ENCODE data around the gene CNTN4.
A peak's percentile ranks its signal among the peaks of the same experiment; 100 is the strongest.

CNTN4 gene

DNA sequence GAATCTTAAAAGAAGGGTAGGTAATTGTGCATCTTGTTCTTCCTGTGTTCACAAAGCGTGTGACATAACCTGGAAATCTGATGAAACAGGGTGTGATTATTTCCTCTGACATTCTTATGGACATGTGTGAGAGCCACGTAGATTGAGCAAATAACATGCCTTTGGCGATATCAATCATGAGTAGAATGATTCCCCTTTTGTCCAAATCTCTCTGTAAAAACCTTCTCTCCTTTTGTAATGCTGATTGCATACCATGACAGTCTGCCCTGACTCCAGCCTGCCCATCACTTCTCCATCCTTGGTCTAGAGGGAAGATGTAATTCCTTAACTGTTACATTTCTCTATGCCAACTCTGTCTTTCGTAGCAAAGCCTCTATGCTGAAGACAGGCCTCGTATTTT is 896.5 kb downstream of the CNTN4 start:
- no peak for DNase-seq

DNA sequence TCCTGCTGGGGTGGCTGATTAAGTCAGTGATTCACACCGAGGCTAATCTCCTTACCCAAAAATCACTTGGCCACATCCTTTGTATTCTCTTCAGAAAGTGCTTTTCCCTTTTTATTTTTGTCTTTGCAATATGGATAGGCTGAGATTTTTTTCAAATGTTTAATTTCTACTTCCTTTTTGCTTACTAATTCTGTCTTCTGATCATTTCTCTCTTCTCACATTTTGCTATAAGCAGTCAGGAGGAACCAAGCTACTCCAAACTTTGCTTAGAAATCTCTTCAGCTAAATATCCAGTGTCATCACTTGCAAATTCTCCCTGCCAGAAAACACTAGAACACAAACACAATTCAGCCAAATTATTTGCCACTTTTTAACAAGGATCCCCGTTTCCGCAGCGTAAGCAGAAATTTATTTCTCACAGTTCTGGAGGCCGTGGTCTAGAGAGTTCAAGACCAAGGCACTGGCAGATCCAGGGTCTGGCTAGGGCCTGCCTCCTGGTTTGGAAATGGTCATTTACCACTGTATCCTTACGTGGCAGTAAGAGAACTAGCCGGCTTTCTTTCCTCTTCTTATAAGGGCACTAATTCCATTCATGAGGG is 906.6 kb downstream of the CNTN4 start:
- DNase-seq: no peak

DNA sequence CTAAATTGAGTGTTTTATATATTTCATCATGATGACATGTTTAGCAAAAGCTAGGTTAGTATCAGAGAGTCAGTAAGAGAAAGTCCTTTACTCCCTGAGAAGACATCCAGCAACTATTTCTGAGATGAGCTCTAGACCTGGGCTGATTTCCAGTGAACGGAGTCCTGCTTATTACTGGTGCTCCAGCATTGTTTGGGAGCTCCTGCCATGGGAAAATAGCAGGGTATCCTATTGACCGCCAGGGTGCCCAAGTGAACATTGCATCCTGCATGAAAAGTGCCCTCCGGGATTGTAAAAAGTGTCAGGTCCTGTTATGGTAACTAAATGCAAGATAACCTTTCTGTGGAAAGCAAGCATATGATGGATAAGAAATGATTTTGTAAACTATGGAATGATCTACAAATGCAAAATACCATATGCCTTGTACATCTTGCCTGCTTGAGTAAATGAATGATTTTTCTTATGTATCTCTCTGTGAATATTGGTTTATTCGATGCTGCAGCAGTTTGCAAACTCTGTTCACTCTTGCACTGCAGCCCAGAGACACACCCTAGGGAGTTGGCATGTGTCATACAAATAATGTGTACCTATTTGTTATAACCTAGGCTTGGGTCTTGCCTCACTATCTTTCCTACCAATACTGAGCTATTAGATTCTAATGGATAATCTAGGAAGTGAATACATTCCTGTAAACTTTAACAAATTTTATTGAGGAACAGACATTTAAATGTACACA is 914.8 kb downstream of the CNTN4 start:
- no peak for DNase-seq

DNA sequence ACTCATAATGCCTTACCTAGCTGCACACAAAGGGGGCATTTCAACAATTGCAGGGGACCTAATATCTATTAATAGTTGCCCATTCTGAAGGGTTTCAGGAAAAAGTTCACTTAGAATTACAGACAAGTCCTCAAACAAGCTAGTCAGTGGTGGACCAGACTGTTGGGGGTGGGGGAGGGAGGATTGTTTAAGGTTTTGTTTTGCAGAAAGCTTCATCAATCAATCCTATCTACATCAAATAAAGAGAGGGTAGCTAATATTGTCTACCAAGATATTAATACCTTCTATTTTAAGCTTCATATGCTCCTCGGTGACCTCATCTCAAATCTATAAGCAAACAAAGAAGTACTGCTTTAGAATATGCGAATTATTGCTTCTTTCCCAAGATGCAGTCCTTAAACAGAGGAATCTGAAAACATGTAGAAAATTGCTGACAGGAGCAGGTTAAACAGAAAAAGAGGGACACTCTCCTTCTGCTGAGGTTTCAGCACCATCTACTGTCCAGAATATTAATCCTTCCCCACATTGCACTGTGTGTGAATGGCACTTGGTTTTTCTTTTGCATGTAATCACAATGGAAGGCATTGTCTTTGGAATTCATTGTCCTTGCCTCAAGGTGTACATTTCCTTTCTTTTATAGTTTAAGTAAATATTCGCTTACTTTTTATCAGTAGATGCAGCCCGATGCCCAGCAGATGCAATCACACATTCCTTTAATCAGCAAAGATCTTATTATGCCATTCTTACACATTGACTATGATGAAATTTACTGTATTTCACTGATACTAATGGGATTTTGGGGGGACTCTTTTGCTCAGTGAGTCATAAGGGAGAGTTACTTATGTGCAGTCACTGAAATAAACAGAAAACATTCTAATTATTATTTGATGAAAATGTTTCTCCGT is 916.8 kb downstream of the CNTN4 start:
- peak; percentile 6 for DNase-seq

DNA sequence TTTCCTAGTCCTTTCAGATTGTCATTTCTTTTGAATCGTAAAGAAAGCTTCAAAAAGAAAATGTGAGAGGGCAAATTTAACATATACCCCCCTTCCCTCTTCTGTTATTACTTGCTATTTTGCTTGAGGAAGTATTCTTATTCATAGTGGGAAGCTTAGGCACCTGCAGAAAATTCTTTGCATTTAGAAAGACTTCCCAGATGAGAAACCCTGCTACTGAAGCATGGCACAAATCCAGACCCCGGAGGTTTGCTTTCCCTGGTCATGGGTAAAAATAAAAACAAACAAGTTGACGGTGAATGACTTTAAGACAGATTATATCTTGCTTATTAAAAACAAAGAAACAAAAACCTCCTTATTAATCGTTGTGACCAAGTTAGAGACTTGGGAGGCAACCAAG is 917.6 kb downstream of the CNTN4 start:
- no peak for DNase-seq

DNA sequence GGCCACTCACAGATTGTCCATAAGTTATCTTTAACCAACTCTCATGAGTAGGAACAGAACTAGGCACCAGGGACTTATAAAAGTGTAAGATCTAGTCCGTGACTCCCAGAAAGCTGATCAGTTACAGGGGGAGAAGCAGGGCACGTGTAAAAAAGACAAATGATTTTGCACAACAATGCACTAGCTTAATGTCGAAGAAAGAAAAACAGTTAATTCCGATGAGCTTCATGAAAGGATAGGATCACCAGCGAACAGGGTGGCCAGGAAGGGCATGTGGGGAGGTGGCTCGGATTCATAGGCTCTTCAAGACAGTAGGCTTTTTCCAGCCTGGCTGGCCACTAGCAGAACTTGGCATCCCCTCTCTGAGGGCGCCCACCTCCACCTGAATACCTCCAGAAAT is 921.5 kb downstream of the CNTN4 start:
- DNase-seq: no peak

DNA sequence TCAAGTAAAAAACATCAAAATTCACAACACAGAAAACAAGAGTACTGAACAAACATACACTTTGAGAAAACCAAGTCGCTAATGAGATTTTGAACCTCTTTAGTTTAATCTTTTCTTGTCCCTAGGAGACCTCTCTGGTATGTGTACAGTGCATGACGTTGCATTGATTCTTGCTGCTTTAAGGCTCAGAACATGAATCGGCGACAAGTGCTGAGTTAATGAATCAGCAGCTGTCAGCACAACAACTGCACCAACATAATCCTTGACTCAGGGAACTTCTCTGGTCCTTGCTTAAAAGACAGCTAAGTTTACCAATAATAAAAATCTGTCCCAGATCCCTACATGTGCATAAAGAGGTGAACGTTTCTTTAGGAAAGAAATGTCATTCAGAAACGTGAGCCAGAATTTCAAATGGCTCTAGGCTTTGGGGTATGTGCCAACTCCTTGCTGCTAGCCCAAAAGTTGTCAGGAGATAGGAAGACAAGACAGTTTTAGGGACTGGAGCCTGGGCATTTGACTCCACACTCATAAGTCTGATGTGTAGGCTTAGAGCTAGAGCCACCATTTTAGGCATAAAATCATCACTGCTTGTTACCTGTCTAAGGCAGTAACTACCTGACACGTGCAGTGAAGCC is 924.6 kb downstream of the CNTN4 start:
- DNase-seq: no peak

DNA sequence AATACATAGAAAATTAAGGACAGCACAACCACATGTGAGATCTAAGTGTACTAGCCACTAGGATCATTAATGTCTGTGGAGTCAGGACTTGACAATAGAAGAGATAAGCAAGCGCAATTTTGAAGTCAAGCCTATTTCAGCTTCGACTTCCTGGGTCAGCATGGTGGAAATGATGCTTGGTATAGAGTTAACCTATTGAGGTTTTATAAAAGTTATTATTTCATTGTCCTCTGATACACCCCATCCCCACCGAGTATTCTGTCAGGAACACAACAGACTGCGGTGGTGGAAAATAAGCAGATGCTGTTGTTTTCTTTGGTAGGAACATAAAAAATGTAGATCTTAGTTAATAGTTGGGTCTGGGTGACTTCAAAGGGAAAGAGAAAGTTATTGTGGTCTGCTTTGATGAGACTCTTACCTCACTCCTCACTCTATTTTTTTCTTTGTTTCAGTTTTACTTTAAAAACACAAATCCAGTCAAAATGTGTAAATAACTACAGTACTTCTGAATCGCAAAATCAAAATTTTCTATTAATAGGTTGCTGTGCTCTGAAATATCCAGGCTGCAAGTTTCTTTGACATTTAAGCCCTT is 929.4 kb downstream of the CNTN4 start:
- no peak for DNase-seq

DNA sequence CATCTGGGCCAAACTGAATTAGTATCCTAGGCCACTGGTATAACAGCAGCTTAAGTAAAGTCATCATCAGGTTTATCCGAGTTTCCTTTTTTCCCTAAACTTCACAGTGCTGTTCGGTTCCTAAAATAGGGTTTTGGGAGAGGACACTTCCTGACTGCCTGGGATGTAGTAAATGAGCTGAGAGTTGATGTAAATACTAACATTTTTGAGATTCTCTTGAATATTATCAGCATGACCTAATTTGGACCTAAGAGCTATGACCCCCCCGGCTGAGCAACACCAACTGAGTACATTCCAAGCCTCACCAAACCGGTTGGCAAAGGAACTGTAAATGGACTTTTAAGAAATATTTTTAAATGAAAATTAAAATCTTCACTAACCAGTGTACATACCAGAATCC is 932.7 kb downstream of the CNTN4 start:
- no peak for DNase-seq

DNA sequence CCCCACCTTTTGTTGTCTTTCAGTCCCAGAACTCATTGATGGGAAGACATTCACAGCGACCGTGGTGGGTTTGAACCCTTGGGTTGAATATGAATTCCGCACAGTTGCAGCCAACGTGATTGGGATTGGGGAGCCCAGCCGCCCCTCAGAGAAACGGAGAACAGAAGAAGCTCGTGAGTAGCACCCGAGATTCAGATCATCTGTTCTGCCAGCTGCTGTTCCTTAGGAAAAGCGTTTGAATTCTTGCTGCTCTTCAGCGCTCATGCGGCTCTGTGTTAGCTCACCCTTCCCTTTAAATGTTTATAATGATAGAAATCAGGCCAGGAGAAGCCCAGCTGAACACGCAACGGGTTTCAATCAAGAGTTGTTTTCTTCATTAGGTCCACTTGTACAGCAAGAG is 938.5 kb downstream of the CNTN4 start:
- no peak for DNase-seq

DNA sequence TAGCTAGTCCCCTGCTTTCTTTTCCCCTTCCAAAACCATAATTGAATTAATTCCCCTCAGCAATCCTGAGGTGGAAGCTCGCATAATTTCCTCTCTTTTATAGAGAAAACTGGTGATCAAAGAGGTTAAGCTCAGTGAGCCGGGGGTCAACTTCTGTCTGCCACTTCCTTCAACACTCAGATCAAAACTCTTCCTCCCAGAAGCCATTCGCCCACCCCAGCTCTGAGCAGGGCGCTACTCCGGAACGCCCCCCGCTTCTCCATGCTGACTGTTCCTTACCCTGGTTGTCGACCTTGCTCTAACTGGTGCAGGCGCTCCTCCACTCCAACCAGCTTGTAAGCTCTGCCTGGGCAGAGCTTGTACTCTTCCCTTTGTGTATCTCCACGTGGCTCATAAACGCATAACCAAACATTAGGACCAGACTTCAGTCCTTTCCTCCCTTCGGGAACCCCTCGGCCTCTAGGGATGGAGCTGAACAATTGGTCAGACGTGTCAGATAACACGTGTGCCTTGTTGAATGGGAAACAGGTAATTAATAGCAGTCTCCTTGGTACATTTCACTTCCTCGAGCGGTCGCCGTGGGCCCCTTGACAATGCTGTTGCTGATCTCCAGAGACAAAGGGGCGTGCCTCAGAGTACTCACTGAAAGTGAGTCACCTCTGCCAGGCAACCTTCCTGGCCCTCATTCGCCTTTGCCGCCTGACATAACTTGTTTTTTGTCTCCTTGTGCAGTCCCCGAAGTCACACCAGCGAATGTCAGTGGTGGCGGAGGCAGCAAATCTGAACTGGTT is 939.7 kb downstream of the CNTN4 start:
- no peak for DNase-seq

DNA sequence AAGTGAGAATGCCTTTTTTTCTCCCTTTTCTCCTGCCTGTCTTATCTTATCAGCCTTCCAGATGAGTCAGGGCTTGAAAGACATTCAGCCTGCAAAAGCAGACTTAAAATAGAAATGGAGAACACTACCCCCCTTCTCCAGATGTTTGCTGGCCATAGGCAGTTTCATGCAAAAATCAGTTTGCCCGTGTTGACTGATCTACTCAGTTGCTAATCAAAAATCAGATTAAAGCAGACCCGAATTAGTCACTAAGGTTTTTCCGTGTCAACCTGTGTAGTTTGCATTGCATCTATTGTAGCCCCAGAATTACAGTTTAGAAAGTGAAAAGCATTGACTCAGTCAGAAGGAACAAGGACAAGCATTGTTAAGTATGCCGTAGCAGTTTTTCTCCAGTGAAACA is 955.3 kb downstream of the CNTN4 start:
- no peak for DNase-seq

DNA sequence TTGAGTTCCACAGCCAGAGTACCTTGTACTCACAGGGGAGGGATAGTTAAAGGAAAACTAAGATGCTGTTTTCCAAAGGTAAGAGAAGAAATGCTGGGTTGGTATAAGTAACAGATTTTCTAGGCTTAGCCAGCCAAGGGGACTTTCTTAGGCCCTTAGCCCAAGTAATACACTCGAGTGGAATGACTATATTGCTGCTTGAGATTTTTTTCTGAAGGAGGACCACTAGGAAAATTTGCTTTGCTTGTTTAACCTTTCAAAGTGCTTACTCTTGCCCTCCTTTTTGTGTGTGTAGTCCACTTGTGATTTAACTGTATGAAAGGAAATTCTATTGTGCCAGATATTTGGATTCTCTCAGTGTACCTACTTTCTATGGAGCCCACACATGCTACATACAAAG is 961.0 kb downstream of the CNTN4 start:
- no peak for DNase-seq

DNA sequence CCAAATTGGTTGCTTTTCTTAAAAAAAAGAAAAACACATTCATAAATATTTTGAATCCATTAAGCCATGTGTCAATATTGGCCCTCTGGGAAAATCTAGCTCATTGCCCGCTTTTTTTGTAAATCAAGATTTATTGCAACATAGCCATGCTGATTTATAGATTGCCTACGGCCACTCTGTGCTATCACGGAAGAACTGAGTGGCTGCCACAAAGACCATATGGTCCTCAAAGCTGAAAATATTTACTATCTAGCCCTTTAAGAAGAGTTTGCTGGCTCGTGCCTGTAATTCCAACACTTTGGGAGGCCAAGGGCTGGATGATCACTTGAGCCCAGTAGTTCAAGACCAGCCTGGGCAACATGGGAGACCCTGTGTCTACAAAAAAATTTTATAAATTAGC is 965.6 kb downstream of the CNTN4 start:
- DNase-seq: no peak

DNA sequence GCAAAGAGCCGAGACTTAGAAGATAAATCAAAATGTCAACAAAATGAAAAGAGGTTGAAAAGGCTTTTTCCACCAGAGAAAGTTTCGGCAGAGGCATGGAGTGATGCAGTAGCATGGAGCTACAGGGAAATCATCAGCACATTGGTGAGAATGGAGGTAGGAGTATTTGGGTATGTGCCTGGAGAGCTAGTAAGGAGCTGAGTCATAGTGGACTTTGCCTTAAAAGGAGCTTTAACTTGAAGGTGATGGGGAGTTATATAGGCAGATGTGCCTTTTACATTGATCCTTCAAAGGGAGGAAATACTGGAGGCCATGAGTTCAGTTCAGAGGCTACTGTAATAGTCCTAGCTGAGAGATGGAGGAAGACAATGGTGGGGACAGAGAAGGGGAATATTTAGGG is 967.2 kb downstream of the CNTN4 start:
- no peak for DNase-seq

DNA sequence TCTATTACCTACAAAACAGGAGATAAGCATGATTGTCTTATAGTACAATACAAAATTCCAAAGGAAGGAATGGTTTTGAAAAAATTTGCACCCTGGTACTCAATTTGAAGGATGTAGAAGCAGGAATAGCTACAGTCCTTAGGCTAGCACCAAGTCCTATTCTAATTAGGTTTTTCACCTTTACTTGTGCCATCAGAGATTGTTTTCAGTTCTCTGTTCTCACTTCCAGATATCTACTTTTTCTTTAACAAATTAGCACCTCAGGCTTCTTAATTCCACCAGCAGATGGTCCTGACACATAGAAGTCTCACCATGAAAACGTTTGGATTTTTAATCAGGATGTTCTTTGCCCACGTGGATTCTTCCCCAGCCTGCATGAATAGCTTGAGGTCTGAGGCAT is 967.7 kb downstream of the CNTN4 start:
- DNase-seq: no peak

DNA sequence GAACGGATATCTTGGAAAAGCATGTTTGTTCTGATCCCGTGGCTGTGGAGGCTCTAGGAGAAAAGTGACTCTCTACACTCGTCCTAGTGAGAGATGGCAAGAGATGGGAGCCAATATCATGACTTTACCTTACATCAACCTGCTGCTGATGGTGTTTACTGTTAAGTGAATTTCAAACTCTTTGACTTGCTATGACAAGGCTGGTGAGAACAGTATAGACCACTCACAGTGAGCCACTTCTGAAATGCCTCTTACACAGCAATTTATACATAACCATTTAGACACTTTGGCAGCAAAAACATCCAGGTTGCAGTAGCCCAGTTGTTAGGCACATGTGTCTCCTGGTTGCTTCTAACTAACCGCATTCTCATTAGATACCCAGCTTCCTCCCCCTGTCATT is 968.2 kb downstream of the CNTN4 start:
- DNase-seq: no peak

DNA sequence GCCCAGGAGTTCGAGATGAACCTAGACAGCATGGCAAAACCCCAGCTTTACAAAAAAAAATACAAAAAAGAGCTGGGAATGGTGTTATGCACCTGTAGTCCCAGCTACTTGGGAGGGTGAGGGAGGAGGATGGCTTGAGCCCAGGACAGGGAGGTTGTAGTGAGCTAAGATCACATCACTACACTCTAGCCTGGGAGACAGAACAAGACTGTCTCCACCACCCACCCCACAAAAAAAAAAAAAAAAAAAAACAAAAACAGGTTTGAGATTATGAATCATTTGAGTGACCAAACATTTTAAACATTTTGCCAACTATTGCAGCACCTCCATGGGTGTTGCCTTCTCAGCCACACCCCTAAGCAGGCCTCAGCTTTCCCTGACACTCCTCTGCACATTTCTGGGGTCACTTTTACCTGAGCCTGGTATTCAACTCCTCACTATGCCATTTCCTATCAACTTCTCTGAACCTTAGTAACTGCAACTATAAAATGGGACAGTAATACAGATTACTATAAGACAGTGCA is 969.8 kb downstream of the CNTN4 start:
- DNase-seq: no peak

DNA sequence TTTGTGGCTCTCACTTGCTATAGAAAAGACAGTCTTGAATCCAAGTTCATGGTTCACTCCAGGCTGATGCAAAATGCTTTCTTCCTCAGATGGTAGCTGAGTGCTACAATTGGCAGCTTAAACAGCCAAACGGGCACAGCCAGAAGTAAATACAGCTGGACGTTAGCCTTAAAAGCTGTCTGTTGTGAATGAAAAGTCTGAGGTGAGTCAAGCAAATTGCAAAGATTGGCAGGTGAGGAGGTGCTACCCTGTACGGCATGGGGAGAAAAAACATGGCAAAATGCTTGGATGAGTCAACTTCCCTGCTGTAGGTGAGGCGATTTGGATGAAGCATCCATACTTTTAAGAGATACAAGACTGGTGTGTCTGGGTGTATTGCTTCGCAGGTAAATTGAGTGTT is 971.1 kb downstream of the CNTN4 start:
- DNase-seq: no peak

DNA sequence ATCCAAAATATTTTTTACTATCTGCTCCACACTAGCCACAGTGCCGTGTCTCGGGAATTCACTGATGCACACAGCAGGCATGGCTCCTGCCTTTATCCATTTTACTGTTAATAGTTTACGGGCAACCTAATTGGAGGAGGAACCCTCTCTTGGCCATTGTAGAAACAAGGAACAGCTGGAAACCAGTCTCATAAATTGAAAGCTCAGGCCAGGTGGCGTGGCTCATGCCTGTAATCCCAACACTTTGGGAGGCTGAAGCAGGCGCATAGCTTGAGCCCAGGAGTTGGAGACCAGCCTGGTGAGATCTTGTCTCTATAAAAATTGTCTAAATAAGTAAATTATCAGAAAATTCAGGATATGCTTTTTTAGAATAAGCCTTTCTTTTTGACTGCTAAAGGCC is 972.5 kb downstream of the CNTN4 start:
- DNase-seq: no peak

DNA sequence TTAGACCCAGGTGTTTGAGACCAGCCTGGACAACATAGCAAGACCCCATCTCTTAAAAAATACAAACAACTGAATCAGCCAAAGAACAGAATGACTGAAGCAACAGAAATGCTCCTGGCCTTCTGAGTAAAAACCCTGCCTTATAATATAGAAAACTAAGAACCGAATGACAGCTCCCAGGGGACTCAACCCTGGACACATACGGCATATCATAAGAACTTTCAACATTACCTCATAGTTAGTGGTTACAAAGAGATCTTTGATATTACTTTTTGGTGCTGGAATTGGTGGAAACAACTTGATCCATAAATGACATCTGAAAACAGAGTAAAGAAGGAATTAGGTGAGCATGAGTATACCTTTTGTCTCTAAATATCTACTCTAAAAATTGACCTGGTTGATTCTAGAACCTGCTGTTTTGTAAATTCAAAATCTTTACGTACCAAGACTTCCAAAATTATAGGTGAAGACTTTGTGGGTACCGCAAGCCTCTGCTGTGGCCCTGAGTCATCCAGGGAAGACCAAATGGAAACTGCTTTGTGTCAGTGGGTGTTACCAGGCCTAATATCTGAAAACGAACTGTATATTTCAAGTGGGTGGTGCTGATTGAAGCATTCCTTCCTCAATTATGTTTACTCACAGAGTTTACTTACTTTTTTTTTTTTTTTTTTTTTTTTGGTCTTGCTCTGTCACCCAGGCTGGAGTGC is 976.0 kb downstream of the CNTN4 start:
- DNase-seq: no peak

Measured in NCI-H2107 (cell line).